GM19324 (cell line): ENCODE results near the gene PTPRN2.

Source experiments
- ATAC-seq: cut with Tn5 transposase; IDR thresholded peaks from one replicate; pipeline ENCODE4 v1.9.1; 2021; ENCODE audit warnings: mild to moderate bottlenecking, moderate library complexity; ENCODE audit not compliant: unreplicated experiment, low FRiP score

Gene PTPRN2

GRCh38 chr7:158140538-158141220 is 446.9 kb downstream of the PTPRN2 start:
- no peak for ATAC-seq

- ATAC-seq: no peak
These were observed 448.1 kb downstream of the PTPRN2 start for GRCh38 chr7:158139499-158139898.

- ATAC-seq: no peak
These were observed 449.4 kb downstream of the PTPRN2 start for GRCh38 chr7:158138329-158138597.

DNA sequence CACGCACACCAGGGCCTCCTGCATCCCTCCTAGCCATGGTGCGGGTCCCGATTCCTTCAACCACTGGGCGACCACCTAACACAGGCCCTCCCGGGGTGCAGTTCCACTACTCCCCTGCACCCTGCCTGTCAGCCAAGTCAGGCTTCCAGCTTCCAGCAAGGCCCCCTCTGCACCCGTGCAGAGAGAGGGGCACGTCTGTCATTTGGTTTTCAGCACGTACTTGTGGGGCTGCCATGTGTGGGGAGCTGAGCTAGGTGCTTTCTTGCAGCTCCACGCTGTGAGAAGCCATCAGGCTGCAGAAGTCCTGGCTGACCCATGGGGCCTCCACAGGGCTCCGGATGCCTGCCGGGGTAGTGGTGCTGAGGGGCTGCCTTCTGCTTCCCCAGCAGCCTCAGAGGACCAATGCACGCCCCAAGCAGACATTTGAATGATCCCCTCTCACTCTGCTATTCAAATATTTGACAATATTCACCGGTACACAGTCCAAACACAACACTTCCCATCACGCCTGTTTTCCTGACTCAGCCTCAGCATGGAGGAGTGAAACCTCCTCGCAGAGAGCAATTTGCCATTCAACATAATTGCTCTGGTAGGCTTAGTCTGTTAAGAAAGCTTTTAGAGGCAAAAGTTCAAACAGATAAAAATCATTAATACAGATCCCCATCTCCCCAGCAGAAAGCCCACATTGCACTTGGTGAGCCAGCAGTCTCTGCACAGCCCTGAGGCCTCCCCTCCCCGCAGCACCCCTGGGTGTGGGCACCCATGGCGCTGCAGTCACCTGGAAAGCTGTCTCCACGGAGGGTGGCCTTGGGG is 449.9 kb downstream of the PTPRN2 start:
- no peak for ATAC-seq

- ATAC-seq: no peak
These were observed 451.7 kb downstream of the PTPRN2 start for GRCh38 chr7:158135931-158136330.

DNA sequence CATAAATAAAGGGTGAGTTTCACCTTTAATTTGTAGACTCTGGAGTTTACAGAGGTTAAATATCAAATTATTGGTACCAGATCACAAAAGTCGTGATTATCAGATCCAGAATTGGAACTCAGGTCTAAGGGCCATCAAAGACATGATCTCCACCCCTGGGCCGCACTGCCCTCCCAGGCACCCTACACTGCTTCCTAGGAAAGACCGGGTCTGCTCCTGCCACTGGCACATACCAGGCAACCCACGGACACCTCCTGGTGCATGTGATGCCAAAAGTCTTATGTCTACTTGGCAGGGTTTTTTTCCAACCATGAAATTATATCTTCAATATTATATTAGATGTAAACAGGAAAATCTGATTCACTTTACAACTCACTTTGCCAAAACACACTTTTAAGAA is 452.8 kb downstream of the PTPRN2 start:
- ATAC-seq: no peak

- no peak for ATAC-seq
These were observed 453.9 kb downstream of the PTPRN2 start for GRCh38 chr7:158133515-158134271.

DNA sequence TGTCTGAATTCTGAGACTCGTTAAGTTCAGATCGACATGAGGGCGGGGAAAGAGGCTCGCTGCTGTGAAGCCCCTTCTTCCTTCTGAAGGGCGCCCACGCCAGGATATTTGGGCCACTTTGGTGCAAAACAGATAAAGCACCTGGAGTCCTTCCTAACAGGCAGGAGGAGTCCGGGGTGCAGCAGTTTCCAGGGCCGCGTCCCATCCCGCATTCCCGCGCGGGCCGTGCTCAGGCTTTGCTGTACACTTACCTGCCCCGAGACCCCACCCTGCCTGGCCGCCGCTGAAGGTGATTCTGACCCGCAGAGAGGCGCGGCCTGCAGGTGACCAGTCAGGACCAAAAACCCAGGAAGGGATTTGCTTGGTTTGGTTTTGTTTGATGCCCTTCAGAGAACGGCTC is 454.6 kb downstream of the PTPRN2 start:
- ATAC-seq: no peak

- ATAC-seq: no peak
These were observed 457.6 kb downstream of the PTPRN2 start for GRCh38 chr7:158130023-158130409.

- no peak for ATAC-seq
These were observed 458.3 kb downstream of the PTPRN2 start for GRCh38 chr7:158129037-158130022.

GRCh38 chr7:158128572-158128971 is 459.1 kb downstream of the PTPRN2 start:
- ATAC-seq: no peak

DNA sequence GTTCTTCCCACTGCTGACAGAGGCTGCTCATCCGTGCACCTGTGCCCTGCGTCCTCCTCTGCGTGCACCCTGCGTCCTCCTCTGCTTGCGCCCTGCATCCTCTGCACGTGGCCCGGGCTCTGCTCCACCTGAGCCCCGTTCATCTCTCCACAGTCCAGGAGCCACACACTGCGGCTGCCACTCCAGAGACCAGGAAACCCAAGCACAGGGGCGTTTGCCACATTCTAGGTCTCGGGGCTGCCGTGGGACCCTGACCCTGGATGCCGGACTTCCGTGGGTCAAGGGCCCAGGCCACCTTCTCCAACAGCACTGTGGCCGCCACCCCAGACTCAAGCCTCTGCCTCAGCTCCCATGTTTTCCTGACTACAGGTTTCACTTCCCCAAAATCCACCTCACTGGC is 460.4 kb downstream of the PTPRN2 start:
- ATAC-seq: no peak

DNA sequence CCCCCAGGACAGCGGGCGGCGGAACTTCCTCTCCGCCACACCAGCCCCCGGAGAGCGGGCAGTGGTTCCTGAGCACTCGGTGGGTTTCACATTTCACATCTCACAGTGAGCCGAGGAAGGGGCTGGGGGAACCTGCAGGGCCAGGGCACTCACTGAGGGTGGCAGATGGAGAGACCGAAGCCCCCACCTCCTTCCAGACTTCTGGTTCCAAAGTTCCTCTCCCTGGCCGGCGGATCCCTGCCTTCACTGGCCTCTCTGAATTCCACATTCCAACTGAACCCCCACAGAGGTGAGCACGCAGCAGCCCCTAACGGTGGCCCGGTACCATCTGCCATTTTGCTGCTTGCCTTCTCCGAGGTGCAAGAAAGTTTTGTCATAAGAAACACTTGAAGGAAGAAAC is 461.0 kb downstream of the PTPRN2 start:
- ATAC-seq: no peak

- no peak for ATAC-seq
These were observed 461.9 kb downstream of the PTPRN2 start for GRCh38 chr7:158125721-158126120.

- no peak for ATAC-seq
These were observed 462.5 kb downstream of the PTPRN2 start for GRCh38 chr7:158125091-158125490.

GRCh38 chr7:158124671-158125079 is 462.9 kb downstream of the PTPRN2 start:
- no peak for ATAC-seq

GRCh38 chr7:158123753-158124152 is 463.9 kb downstream of the PTPRN2 start:
- ATAC-seq: no peak

DNA sequence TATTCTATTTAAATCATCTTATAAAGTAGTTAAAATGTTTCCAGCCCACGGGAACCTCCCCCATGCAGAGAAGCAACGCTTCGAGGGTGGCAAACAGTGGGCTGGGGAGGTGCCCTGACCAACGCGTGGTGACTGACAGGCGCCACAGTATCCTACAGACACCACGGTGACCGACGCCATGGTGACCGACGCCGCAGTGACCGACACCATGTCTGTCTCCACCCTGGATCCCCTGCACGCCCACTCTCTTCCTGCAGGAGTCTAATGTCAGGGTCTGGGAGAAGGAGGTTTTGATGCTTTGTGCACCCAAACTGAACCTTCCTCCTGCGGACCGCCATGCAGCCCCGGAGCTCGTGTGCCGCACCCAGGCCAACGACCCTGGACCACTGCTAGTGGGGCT is 464.4 kb downstream of the PTPRN2 start:
- no peak for ATAC-seq

- ATAC-seq: no peak
These were observed 466.1 kb downstream of the PTPRN2 start for GRCh38 chr7:158121441-158122045.

GRCh38 chr7:158120716-158121115 is 466.9 kb downstream of the PTPRN2 start:
- ATAC-seq: no peak
